ENCODE results near the gene MGST3.
"Not testable (repeated sequence)": the region's sequence is repeated elsewhere in the genome, so short reads cannot be mapped to it uniquely, and the experiment has no call there.

The MGST3 gene

DNA sequence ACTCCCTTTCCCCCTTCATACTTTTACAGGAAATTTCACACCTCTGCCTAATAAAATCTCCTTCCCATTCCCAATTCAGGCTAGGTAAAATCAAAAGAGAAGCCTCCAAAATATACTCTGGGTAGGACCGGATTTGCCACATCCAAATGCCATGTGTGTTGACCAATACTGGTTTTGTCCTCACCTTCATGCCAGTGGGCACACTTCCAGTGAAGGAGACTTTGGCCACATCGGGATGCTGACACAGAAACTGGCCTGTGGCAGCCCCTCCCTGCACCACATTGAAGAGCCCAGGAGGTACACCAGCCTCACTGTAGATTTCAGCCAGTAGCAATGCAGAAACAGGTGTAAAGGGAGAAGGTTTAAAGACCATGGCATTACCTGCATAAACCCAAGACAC, 49.3 kb downstream of the MGST3 start:
- DNase-seq (ENCODE audit: low read depth in 1 of 2, low spot score in 1 of 2), result no peak
- Histone ChIP-seq H3K27ac (replicated peaks) (no peak overlapping the region), H3K27me3 (ENCODE audit: insufficient read depth, poor library complexity, severe bottlenecking) (no peaks in the 10 kb centered on the region), H3K4me3 (replicated peaks; ENCODE audit: insufficient read depth, low read length) (no peak overlapping the region)
- TF ChIP-seq REST (IDR thresholded peaks at IDR 0.05; ENCODE audit: insufficient replicate concordance, low read depth), result no peak
- TF ChIP-seq SPI1 (IDR thresholded peaks at IDR 0.05; ENCODE audit: borderline replicate concordance, low read depth), result no peak
- no peak for TF ChIP-seq GABPA (IDR thresholded peaks at IDR 0.05; ENCODE audit: low read depth)
- TF ChIP-seq, protein P1, sequence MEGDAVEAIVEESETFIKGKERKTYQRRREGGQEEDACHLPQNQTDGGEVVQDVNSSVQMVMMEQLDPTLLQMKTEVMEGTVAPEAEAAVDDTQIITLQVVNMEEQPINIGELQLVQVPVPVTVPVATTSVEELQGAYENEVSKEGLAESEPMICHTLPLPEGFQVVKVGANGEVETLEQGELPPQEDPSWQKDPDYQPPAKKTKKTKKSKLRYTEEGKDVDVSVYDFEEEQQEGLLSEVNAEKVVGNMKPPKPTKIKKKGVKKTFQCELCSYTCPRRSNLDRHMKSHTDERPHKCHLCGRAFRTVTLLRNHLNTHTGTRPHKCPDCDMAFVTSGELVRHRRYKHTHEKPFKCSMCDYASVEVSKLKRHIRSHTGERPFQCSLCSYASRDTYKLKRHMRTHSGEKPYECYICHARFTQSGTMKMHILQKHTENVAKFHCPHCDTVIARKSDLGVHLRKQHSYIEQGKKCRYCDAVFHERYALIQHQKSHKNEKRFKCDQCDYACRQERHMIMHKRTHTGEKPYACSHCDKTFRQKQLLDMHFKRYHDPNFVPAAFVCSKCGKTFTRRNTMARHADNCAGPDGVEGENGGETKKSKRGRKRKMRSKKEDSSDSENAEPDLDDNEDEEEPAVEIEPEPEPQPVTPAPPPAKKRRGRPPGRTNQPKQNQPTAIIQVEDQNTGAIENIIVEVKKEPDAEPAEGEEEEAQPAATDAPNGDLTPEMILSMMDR (IDR thresholded peaks at IDR 0.05; ENCODE audit: insufficient read depth, low read length), result no peak
- TF ChIP-seq POLR2AphosphoS5 (IDR thresholded peaks at IDR 0.05; ENCODE audit: low read depth), result no peak

GRCh38 chr1:165680773-165681172, 49.7 kb downstream of the MGST3 start:
- not testable (repeated sequence) for DNase-seq (ENCODE audit: low read depth in 1 of 2, low spot score in 1 of 2); H3K27ac ChIP-seq (replicated peaks); H3K27me3 ChIP-seq (ENCODE audit: insufficient read depth, poor library complexity, severe bottlenecking); H3K4me3 ChIP-seq (replicated peaks; ENCODE audit: insufficient read depth, low read length)

DNA sequence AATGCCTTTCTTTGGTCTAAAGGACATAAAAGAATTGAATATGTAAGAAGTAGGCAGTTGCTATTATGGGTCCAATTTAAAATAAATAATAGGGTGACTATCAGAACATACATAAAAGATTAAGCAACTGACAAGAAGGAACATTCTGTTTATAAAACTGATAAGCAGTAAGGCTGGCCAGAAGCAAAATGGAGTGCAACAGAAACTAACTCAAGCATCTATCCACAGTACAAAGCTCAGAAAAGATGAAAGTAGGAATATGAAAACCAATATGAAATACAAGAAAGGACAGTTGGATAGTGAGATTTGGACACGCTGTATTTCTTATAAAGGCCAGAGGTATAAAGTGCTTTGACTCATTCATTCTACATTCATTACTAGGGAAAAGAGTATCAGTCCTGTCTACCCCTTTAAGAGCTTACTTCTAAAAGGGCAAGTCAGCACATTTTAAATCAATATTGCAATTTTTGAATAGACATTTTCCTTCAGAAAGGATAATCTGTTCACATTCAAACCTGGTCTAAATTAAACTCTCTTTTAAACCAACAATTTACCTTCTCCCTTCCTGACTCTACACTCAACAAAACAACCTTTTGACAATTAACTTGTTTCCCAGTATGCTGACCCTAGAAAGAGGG, 52.9 kb downstream of the MGST3 start:
- no peak for TF ChIP-seq SPI1 (IDR thresholded peaks at IDR 0.05; ENCODE audit: borderline replicate concordance, low read depth)
- TF ChIP-seq GABPA (IDR thresholded peaks at IDR 0.05; ENCODE audit: low read depth), result no peak
- no peak for TF ChIP-seq POLR2AphosphoS5 (IDR thresholded peaks at IDR 0.05; ENCODE audit: low read depth)
- TF ChIP-seq, protein P1 (IDR thresholded peaks at IDR 0.05; ENCODE audit: insufficient read depth, low read length), result no peak
- TF ChIP-seq REST (IDR thresholded peaks at IDR 0.05; ENCODE audit: insufficient replicate concordance, low read depth), result no peak
- DNase-seq (ENCODE audit: low read depth in 1 of 2, low spot score in 1 of 2), result no peak
- no peaks in the 10 kb centered on the region for H3K27me3 ChIP-seq (ENCODE audit: insufficient read depth, poor library complexity, severe bottlenecking)
- H3K27ac ChIP-seq (replicated peaks), result no peak overlapping the region
- no peak overlapping the region for H3K4me3 ChIP-seq (replicated peaks; ENCODE audit: insufficient read depth, low read length)

DNA sequence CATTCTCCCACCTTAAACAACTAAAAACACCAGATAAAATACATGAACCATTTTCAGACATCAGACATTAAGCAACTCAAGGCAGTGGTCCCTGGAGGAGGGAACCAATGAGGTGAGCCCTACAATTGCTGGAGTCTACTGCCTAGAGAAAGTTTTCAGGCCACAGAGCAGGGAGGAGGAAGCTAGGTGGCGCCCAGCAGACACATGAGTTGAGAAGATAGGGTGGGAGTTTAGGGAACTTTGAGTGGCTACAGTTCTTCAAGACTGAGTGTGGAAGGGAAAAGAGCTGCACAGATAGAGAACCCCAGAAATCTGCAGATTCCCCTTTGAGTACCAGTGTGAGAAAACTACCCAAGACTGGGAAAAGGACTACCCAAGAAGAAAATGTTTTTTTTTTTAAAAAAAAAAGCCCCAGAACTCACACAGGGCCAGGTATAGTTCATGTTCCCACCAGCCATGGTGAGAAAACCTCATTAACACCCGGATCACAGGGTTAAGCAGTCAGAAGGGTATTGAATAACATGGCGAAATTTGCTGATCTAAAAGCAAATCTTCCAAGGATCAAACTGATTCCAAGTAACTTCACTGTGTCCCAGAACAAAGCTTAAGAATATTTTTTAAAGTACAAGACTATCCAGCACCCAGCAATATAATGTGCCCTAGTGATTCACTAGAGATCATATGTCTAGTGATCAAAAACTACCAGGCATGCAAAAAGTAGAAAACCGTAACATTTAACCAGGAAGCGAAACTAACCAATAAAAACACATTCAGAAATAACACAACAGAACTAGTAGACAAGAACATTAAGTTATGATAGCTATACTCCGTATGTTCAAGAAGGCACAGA, 55.3 kb downstream of the MGST3 start:
- peak in 1 of 2 experiments; percentile 38 for DNase-seq (ENCODE audit: low read depth in 1 of 2, low spot score in 1 of 2)
- H3K27ac ChIP-seq (replicated peaks), result no peak overlapping the region
- H3K4me3 ChIP-seq (replicated peaks; ENCODE audit: insufficient read depth, low read length), result no peak overlapping the region
- TF ChIP-seq REST (IDR thresholded peaks at IDR 0.05; ENCODE audit: insufficient replicate concordance, low read depth) (no peak), SPI1 (IDR thresholded peaks at IDR 0.05; ENCODE audit: borderline replicate concordance, low read depth) (no peak), GABPA (IDR thresholded peaks at IDR 0.05; ENCODE audit: low read depth) (no peak)
- TF ChIP-seq, protein P1 (IDR thresholded peaks at IDR 0.05; ENCODE audit: insufficient read depth, low read length), result no peak
- no peaks in the 10 kb centered on the region for H3K27me3 ChIP-seq (ENCODE audit: insufficient read depth, poor library complexity, severe bottlenecking)

Measured in HL-60 (cell line).